GM10248 (cell line): ENCODE data around the gene SSNA1.
A peak's percentile ranks its signal among the peaks of the same experiment; 100 is the strongest.

Experiments used
- CTCF ChIA-PET: fragments of 300-600 bp; sonication (Branson Sonifier 250); formaldehyde crosslinking; extraction: SDS; loops from one replicate; lab custom pipeline; 2021; ENCODE audit warnings: antibody characterized with exemption; lab: Yijun Ruan, JAX
- POLR2A ChIA-PET: fragments of 350-650 bp; sonication (Branson Sonifier 250); formaldehyde crosslinking; extraction: SDS; loops from one replicate; lab custom pipeline; 2020; ENCODE audit warnings: antibody characterized with exemption; lab: Yijun Ruan, JAX
- DNase-seq: peaks from one replicate; pipeline ENCODE4 v3.0.0; 2012; ENCODE audit errors: extremely low spot score
- CTCF ChIP-seq: IDR thresholded peaks from 2 replicates; pipeline ENCODE4 v1.5.1; 2012; ENCODE audit warnings: mild to moderate bottlenecking, low read depth; ENCODE audit errors: extremely low read depth, missing control alignments, control extremely low read depth

Gene SSNA1

GRCh38 chr9:137213160-137214060 lies 24.9 kb downstream of the SSNA1 start:
- ChIA-PET POLR2A (no interaction called here), CTCF (interaction anchor here (1.1 to 4.2 kb wide), 3 partner anchors 9 to 25 kb away, joined by 3 to 11 read pairs (median 4); partner anchors contain the start of genes ANAPC2 and SSNA1)
- peak; percentile 17 for TF ChIP-seq CTCF
- DNase-seq = no peak

GRCh38 chr9:137214620-137215019 lies 26.1 kb downstream of the SSNA1 start:
- no peak for TF ChIP-seq CTCF
- DNase-seq = no peak
- ChIA-PET CTCF (interaction anchor here (1.1 to 4.2 kb wide), 3 partner anchors 11 to 26 kb away, joined by 3 to 13 read pairs (median 11); partner anchors contain the start of genes ANAPC2, RNF224 and SSNA1), POLR2A (no interaction called here)

- TF ChIP-seq CTCF = no peak
- CTCF ChIA-PET = interaction anchor here (1.2 to 4.2 kb wide), 3 partner anchors 8 to 26 kb away, joined by 6 to 13 read pairs (median 11); partner anchors contain the start of genes ANAPC2, RNF224 and SSNA1
- no peak for DNase-seq
- POLR2A ChIA-PET = no interaction called here
Measured at GRCh38 chr9:137215196-137215986, 26.9 kb downstream of the SSNA1 start.

- ChIA-PET POLR2A (interaction anchor here (0.5 to 0.8 kb wide), 2 partner anchors 15 to 24 kb away, joined by 3 to 4 read pairs; partner anchors contain the start of gene TPRN), CTCF (interaction anchor here (0.9 to 4.2 kb wide), 4 partner anchors 9 to 27 kb away, joined by 4 to 13 read pairs (median 8); partner anchors contain the start of genes ANAPC2, RNF224 and SSNA1)
- TF ChIP-seq CTCF = no peak
- DNase-seq = no peak
Measured at GRCh38 chr9:137216188-137216965, 27.9 kb downstream of the SSNA1 start.

- ChIA-PET POLR2A (no interaction called here), CTCF (interaction anchor here (0.9 to 4.2 kb wide), 3 partner anchors 9 to 29 kb away, joined by 4 to 11 read pairs (median 8); partner anchors contain the start of genes ANAPC2, RNF224 and SSNA1)
- no peak for TF ChIP-seq CTCF
- no peak for DNase-seq
Measured at GRCh38 chr9:137217276-137218211, 29.1 kb downstream of the SSNA1 start.
